H1 (cell line): ENCODE data around the gene GRID1.

Experiments used
- ASH2L ChIP-seq: fragments of 200-600, 300-600 bp; sonication (generic); IDR thresholded peaks from one replicate; pipeline ENCODE4 v1.7.1; 2017; ENCODE audit warnings: low read length
- EP300 ChIP-seq, 2 experiments: IDR thresholded peaks; 1 replicate in 1 of 2; 2 replicates in 1 of 2; pipeline ENCODE4 v1.6.1; 2011 to 2012; ENCODE audit warnings: low read depth in 2 of 2, low read length in 2 of 2, mild to moderate bottlenecking in 2 of 2, borderline replicate concordance in 1 of 2, inconsistent platforms in 1 of 2, moderate library complexity in 1 of 2
- TF ChIP-seq, protein P1 (sequence below), 3 experiments: IDR thresholded peaks; 1 replicate in 2 of 3; 2 replicates in 1 of 3; pipeline versions ENCODE4 v1.5.1 to v1.6.1; 2011; ENCODE audit warnings: low read length in 3 of 3, mild to moderate bottlenecking in 3 of 3, inconsistent platforms in 2 of 3, low read depth in 1 of 3, moderate library complexity in 1 of 3; ENCODE audit not compliant: insufficient read depth in 1 of 3; ENCODE audit errors: control extremely low read depth in 1 of 3

DNA sequence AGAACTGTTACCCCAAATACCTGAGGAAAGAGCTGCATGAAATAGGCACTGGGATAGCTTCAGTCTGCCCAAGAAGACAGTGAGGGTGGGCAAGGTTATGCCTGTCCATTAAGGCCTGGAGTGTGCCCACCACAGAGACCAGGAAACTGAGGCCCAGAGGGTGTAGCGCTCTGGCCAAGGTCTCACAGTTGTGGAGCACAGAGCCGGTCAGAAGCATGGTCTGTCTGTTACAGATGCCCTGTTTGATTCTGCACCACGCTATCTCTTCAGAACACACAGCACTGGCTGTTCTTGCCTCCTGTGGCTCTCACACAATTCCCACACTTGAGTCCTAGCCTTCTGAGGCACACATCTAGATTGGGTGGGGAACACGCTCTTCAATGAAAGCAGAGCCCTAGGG, 261.4 kb downstream of the GRID1 start:
- TF ChIP-seq EP300 (IDR thresholded peaks at IDR 0.05; ENCODE audit: borderline replicate concordance in 1 of 2, low read depth in 2 of 2, low read length in 2 of 2) (no peak), ASH2L (no peak)
- TF ChIP-seq, protein P1, sequence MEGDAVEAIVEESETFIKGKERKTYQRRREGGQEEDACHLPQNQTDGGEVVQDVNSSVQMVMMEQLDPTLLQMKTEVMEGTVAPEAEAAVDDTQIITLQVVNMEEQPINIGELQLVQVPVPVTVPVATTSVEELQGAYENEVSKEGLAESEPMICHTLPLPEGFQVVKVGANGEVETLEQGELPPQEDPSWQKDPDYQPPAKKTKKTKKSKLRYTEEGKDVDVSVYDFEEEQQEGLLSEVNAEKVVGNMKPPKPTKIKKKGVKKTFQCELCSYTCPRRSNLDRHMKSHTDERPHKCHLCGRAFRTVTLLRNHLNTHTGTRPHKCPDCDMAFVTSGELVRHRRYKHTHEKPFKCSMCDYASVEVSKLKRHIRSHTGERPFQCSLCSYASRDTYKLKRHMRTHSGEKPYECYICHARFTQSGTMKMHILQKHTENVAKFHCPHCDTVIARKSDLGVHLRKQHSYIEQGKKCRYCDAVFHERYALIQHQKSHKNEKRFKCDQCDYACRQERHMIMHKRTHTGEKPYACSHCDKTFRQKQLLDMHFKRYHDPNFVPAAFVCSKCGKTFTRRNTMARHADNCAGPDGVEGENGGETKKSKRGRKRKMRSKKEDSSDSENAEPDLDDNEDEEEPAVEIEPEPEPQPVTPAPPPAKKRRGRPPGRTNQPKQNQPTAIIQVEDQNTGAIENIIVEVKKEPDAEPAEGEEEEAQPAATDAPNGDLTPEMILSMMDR (IDR thresholded peaks at IDR 0.05; ENCODE audit: control extremely low read depth in 1 of 3, insufficient read depth in 1 of 3, low read depth in 1 of 3, low read length in 3 of 3): no peak
